ENCODE measurements around the gene ZNF605. TPM values are rescaled to one million over a fixed set of nuclear protein-coding genes. Genes with fewer than 3 reads are reported as not detected.

The ZNF605 gene
- total RNA-seq, 1 experiment from 2014 or later: 19.3 TPM

DNA sequence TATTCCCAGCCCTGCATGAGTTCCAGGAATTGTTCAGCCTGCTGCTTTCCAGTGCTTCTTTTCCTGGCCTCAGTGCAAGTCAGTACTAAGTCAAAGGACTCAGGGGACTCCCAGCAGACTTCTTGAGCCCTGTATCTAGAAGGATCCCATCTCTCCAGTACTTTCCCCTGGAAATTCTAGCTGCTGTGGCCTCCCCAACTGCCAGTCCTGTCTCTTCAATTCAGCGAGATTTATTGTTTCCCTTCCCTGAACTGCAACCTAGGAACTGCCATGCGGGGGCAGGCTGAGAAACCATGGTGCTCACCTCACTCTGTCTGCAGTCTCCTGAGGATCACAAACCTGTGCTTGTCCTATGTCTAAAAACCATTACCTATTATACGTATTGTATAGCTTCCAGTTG lies 31.8 kb downstream of the ZNF605 start:
- Histone ChIP-seq H2BK120ac (ENCODE audit: low read depth, low read length, poor library complexity, severe bottlenecking) (no peak overlapping the region), H2AFZ (ENCODE audit: low read length) (no peak overlapping the region), H3K23me2 (ENCODE audit: insufficient read length, low read depth, low read length, poor library complexity, severe bottlenecking) (no peaks in the 10 kb centered on the region), H3T11ph (ENCODE audit: low read length) (no peak overlapping the region), H3K4me1 (ENCODE audit: insufficient read depth, low read length) (no peaks in the 10 kb centered on the region), H2BK15ac (ENCODE audit: low read depth, low read length) (no peak overlapping the region), H3K9ac (ENCODE audit: extremely low read depth, insufficient read length, low read length) (no peak overlapping the region), H3K18ac (ENCODE audit: insufficient read length, low read depth, low read length) (no peak overlapping the region), H3K14ac (ENCODE audit: insufficient read depth, low read length) (no peak overlapping the region), H3K27ac (ENCODE audit: insufficient read length, low read depth, low read length) (no peak overlapping the region), H3K79me2 (ENCODE audit: insufficient read depth, low read length) (no peaks in the 10 kb centered on the region), H2BK5ac (ENCODE audit: insufficient read length, low read length) (no peak overlapping the region), H3K9me3 (ENCODE audit: control insufficient read depth, low read depth, low read length) (peaks cover 74% of the 10 kb centered on the region), H4K20me1 (ENCODE audit: control insufficient read depth, insufficient read depth, insufficient read length) (no peaks in the 10 kb centered on the region), H2AK5ac (ENCODE audit: insufficient read length, low read length) (no peak overlapping the region), H4K5ac (ENCODE audit: insufficient read length, low read depth, low read length) (no peak overlapping the region), H4K91ac (ENCODE audit: insufficient read length, low read depth, low read length) (no peak overlapping the region), H2BK12ac (ENCODE audit: insufficient read length, low read depth, low read length) (no peak overlapping the region), H2BK20ac (ENCODE audit: low read depth, low read length, poor library complexity, severe bottlenecking) (no peak overlapping the region), H4K8ac (replicated peaks; ENCODE audit: insufficient read length, low read depth, low read length) (no peak overlapping the region), H3K23ac (ENCODE audit: insufficient read length, low read depth, low read length) (no peak overlapping the region), H3K56ac (ENCODE audit: insufficient read length, low read depth, low read length) (no peak overlapping the region), H3K27me3 (ENCODE audit: insufficient read depth, low read length) (no peaks in the 10 kb centered on the region), H3K79me1 (ENCODE audit: insufficient read depth, low read depth, low read length, poor library complexity, severe bottlenecking) (no peaks in the 10 kb centered on the region), H3K4me2 (ENCODE audit: insufficient read depth, insufficient read length, low read length) (no peak overlapping the region), H3K4ac (ENCODE audit: low read depth, low read length) (no peak overlapping the region)
- TF ChIP-seq, protein P1, sequence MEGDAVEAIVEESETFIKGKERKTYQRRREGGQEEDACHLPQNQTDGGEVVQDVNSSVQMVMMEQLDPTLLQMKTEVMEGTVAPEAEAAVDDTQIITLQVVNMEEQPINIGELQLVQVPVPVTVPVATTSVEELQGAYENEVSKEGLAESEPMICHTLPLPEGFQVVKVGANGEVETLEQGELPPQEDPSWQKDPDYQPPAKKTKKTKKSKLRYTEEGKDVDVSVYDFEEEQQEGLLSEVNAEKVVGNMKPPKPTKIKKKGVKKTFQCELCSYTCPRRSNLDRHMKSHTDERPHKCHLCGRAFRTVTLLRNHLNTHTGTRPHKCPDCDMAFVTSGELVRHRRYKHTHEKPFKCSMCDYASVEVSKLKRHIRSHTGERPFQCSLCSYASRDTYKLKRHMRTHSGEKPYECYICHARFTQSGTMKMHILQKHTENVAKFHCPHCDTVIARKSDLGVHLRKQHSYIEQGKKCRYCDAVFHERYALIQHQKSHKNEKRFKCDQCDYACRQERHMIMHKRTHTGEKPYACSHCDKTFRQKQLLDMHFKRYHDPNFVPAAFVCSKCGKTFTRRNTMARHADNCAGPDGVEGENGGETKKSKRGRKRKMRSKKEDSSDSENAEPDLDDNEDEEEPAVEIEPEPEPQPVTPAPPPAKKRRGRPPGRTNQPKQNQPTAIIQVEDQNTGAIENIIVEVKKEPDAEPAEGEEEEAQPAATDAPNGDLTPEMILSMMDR (conservative IDR thresholded peaks at IDR 0.05): no peak
- Mint-ChIP-seq H3K27ac (no peak overlapping the region), H3K4me1 (no peaks in the 10 kb centered on the region), H3K9me3 (peaks cover 95 to 100% of the 10 kb centered on the region in 2 experiments), H3K4me3 (no peak overlapping the region; a peak in 1 of 5 replicates), H3K27me3 (ENCODE audit: low read depth) (peaks cover 18% of the 10 kb centered on the region), H3K36me3 (ENCODE audit: insufficient read depth in 1 of 3, low read depth in 3 of 3) (peaks cover 50 to 78% (median 72%) of the 10 kb centered on the region in 3 experiments)
- no peak for DNase-seq
- WGBS (ENCODE audit: extremely low coverage, insufficient read length, low lambda C conversion rate): no CpG with 5 or more reads among the region's 3 CpGs
